Esophagus mucosa (tissue), 1 donor: ENCODE data around the gene FBXO28. TPM values are rescaled to one million over a fixed set of nuclear protein-coding genes. Genes with fewer than 3 reads are reported as not detected.
A peak's percentile ranks its signal among the peaks of the same experiment; 100 is the strongest.

ENCODE experiments used
- ATAC-seq: fragments of 200-7000 bp; cut with Tn5 transposase; one replicate; pipeline ENCODE4 v1.9.1; 2020
- total RNA-seq: library from RNA; stranded (reverse); gene quantifications from one replicate; pipeline ENCODE4 v1.2.4, GENCODE V29; 2023
- donor health status: DM: yes; HTN: yes; CAD: no.

Gene FBXO28
- total RNA-seq, 1 donor from 2014 or later = 23.7 TPM

- no peak for ATAC-seq
These were observed 46.3 kb downstream of the FBXO28 start for GRCh38 chr1:224160171-224160682.

GRCh38 chr1:224162768-224163167, 48.9 kb downstream of the FBXO28 start:
- no peak for ATAC-seq

- ATAC-seq = no peak
These were observed 49.4 kb downstream of the FBXO28 start for GRCh38 chr1:224163311-224163710.

GRCh38 chr1:224168859-224169380, 55.0 kb downstream of the FBXO28 start:
- peak; percentile 58 for ATAC-seq

GRCh38 chr1:224169718-224170270, 55.9 kb downstream of the FBXO28 start:
- ATAC-seq = no peak

- peak; percentile 11 for ATAC-seq
These were observed 56.4 kb downstream of the FBXO28 start for GRCh38 chr1:224170343-224170742.

- ATAC-seq = peak; percentile 64
These were observed 57.0 kb downstream of the FBXO28 start for GRCh38 chr1:224170748-224171478.

GRCh38 chr1:224172229-224172628, 58.3 kb downstream of the FBXO28 start:
- ATAC-seq = no peak

GRCh38 chr1:224173523-224173922, 59.6 kb downstream of the FBXO28 start:
- peak; percentile 73 for ATAC-seq

GRCh38 chr1:224175617-224176016, 61.7 kb downstream of the FBXO28 start:
- peak; percentile 44 for ATAC-seq

GRCh38 chr1:224177356-224177999, 63.6 kb downstream of the FBXO28 start:
- no peak for ATAC-seq

GRCh38 chr1:224178894-224179293, 65.0 kb downstream of the FBXO28 start:
- no peak for ATAC-seq

- peak; percentile 20 for ATAC-seq
These were observed 67.0 kb downstream of the FBXO28 start for GRCh38 chr1:224180783-224181452.

GRCh38 chr1:224181453-224181810, 67.5 kb downstream of the FBXO28 start:
- ATAC-seq = no peak

GRCh38 chr1:224182057-224182865, 68.3 kb downstream of the FBXO28 start:
- ATAC-seq = peak; percentile 53

GRCh38 chr1:224182866-224183590, 69.1 kb downstream of the FBXO28 start, which contains the start of gene DEGS1:
Gene DEGS1, plus strand, starts transcription at chr1:224183240. Its CDS starts 97 bp downstream, at chr1:224183337.
- peak; percentile 89 for ATAC-seq

GRCh38 chr1:224183591-224184312, 69.8 kb downstream of the FBXO28 start:
- peak; percentile 65 for ATAC-seq

GRCh38 chr1:224185208-224185607, 71.3 kb downstream of the FBXO28 start:
- no peak for ATAC-seq

GRCh38 chr1:224188286-224188685, 74.4 kb downstream of the FBXO28 start:
- no peak for ATAC-seq

- no peak for ATAC-seq
These were observed 75.7 kb downstream of the FBXO28 start for GRCh38 chr1:224189561-224189960.
